DMS53 treated with DMSO at 0.1 percent for 48 hours (cell line): ENCODE results near the gene MFAP3L.

Experiments
- DNase-seq: peaks from one replicate; lab custom pipeline; 2025; ENCODE audit not compliant: unreplicated experiment; lab: John Stamatoyannopoulos, UW

MFAP3L gene

DNA sequence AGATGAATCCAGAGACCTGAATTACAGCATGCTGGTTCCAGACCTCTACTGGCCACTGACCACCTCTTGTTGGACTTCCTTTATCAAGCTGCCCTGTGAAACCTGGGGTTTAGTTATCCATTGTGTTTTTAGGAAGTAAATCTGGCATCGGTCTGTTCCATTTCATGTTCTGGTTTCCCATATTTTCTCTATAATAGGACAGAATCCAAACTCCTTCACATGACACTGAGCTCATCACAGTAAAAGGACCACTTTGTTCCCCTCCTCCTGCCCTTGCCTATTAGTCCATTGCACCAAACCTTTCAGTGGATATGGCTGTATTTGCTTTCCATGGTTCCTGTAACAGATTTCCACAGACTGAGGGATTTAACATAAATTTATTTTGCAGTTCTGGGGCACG lies 4.0 kb downstream of the MFAP3L start:
- DNase-seq: no peak

DNA sequence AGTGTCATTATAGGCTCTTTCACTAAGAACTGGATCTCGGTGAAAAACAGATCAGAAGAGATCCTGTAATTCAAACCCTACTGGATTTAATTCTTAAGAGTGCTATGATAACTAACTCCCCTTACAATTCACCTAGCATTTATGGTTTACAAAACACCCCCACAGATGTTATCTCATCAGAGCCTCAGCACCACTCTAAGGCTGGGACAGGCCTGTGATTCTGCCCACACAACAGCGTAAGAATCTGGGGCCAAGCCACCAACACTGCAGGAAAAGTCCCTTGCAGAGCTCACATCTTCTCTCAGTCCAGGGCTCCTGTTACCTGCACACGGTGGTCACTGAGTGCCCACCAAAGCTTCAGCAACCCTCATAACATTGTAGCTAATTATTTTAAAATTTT lies 8.9 kb downstream of the MFAP3L start:
- no peak for DNase-seq

- DNase-seq: no peak
These were observed 10.9 kb downstream of the MFAP3L start for GRCh38 chr4:170015285-170015684.

DNA sequence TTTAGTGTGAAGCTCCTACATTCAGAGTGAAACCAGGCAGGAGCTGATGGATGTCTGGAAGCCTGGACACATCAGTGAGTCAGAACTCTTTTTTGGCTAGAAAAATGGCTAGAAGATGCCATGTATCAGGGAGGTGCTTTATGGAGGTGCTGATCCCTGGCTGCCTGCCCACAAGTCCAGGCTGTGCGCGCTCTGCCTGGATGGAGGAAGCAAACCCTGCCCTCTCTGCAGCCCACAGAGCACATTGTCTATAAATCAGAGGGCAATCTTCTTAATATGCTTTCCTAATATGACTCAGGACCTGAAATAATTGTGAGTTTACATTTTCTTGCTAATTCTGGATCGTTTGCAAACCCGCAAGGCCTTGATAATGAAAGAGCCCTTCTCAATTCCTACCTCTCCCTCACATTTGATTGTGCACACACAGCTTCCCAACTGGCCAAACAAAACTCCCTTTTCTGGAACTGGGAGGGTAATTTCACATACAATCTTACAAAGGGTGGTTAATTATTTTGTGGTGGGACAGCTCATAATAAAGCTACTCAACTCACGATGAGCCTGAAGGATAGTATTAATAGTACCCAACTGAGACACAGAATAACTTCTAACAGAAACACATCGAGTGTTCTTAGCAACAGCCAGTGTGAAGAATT lies 11.7 kb downstream of the MFAP3L start:
- DNase-seq: no peak

- no peak for DNase-seq
These were observed 13.6 kb downstream of the MFAP3L start for GRCh38 chr4:170012629-170012958.

- DNase-seq: no peak
These were observed 14.1 kb downstream of the MFAP3L start for GRCh38 chr4:170011921-170012628.

- DNase-seq: no peak
These were observed 16.9 kb downstream of the MFAP3L start for GRCh38 chr4:170009291-170009690.

- no peak for DNase-seq
These were observed 17.4 kb downstream of the MFAP3L start for GRCh38 chr4:170008801-170009200.

DNA sequence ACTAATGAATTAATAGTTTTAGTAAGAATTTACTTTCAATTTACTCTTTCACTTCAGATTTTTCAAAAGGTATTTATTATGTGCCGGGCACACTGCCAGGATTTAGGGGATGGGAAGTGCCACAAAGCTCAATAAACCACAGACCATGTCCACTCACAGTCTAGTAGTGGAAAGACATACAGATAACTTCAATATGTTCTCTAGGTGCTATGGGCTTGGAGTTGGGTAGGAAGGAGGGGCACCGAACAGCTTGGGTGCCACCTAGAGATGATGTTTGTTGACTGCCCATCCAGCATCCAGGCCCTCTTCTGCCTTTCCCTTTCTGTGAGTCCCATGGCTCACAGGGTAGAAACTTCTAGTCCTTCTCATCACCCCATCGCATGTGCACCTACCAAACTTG lies 17.8 kb downstream of the MFAP3L start:
- no peak for DNase-seq

GRCh38 chr4:170007113-170007512 lies 19.1 kb downstream of the MFAP3L start:
- DNase-seq: no peak

GRCh38 chr4:170005472-170005871 lies 20.7 kb downstream of the MFAP3L start:
- no peak for DNase-seq

GRCh38 chr4:170004651-170005295 lies 21.4 kb downstream of the MFAP3L start:
- no peak for DNase-seq

DNA sequence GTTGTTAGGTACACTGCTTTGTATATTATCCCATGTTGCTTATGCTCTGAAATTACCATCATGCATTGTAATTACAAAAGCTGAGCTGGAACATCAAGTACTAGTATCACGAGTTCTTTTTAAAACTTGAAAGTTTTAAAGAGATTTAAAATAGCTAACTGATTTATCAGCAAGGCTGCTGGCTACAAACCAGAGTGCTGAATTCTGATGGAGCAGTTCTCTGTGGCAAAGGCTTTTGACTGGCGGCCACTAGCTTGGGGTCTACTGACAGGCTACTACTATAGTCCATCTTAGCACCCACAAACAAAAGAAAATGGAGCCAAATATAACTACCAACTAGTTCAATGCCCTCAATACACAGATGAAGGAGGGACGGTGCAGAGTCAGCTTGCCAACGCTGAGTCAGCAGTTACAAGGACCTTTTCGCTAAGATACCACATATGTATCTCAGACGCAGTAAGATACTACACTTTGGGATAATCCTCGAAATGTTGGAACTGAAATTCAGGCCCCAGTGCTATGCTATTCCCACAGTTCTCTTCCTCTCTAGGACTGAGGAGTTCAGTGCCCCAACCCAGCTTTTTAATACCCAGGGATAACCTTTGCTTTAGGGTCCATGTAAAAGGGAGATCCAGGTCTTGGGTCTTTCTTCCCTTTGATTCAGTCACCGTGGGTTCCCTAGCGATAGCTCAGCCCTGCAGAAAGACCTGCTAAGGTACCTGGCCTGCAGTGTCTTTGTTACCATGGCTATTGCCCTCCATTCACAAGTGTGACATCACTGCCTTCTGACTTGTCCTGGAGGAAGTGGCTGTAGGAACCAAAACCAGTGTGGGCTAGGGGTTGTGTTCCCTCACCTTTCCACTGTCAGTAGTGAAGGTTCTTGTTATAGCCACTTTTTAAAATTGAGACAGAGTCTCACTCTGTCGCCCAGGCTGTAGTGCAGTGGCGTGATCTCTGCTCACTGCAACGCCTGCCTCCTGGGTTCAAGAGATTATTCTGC lies 22.8 kb downstream of the MFAP3L start:
- DNase-seq: no peak

DNA sequence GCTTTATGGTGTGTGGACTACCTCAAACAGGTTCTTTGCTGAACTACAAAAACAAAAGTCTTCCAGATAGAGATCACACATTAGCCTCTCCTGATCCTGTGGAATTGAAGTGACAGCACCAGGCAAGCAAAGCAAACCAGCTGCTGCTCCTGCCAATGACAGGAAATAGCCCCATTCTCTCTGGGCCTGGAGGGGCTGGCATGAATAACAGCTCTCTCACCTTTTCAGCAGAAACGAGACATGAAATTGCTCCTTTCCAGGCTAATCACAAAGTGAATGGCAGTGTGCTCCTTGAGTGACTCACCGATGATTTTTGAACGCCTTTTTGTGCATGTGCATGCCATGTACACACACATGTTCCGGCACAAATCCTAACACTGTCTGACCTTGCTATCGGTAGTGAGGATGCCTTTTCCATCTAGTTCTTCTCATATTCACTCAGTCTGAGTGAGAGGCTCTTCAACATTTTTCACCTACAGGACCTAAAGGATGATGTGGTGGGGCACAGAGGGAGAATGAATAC lies 24.4 kb downstream of the MFAP3L start:
- no peak for DNase-seq

DNA sequence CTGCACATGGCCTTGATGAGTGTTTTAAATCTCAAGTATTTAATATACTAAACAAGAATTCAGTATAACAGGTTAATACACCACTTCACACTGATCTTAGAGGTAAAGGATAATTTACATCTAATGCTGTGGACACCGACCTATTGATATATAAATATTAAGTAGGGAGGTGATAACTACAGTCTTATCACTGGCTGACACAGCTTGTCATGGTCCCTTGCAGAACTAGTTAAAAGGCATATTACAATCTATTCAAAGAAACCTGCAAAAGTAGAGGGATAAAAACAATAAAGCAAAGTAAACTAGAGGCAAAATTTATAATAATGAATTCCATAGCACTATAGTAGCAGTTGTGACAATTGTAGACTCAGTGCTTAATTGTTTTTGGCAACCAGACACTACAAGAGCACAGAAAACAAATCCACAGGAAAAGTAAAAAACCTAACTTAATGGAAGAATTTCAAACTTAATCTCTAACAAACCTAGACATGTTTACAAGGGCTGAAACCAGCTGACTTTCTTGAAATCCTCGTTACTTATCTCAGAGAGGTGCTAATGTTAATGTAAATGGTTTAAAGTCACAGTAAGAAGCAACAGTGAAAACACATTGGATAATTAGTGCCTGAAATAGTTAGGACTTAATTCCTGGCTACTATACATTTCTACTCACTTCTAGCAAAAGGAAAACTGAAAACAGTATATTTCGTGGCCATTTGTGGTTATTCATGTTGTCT lies 25.0 kb downstream of the MFAP3L start:
- no peak for DNase-seq

- no peak for DNase-seq
These were observed 26.3 kb downstream of the MFAP3L start for GRCh38 chr4:169999923-170000322.

DNA sequence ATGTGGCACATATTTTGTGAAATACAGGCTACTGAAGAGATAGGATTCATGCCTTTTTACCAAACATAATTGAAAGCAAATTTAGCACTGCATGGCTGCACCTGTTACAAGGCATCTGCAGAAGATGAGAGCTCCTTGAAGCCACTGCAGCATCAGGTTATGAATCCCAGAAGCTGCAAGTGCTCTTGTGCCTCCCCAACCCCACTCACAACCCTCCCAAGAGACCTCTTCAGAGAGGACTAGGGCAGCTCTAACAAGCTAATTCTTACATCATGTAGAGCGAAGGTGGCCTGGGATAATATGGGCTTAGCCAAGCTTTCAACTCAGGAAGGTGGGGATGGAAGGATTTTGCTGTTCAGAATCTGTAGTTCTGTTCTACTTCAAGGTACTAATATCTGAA lies 27.2 kb downstream of the MFAP3L start:
- DNase-seq: no peak

DNA sequence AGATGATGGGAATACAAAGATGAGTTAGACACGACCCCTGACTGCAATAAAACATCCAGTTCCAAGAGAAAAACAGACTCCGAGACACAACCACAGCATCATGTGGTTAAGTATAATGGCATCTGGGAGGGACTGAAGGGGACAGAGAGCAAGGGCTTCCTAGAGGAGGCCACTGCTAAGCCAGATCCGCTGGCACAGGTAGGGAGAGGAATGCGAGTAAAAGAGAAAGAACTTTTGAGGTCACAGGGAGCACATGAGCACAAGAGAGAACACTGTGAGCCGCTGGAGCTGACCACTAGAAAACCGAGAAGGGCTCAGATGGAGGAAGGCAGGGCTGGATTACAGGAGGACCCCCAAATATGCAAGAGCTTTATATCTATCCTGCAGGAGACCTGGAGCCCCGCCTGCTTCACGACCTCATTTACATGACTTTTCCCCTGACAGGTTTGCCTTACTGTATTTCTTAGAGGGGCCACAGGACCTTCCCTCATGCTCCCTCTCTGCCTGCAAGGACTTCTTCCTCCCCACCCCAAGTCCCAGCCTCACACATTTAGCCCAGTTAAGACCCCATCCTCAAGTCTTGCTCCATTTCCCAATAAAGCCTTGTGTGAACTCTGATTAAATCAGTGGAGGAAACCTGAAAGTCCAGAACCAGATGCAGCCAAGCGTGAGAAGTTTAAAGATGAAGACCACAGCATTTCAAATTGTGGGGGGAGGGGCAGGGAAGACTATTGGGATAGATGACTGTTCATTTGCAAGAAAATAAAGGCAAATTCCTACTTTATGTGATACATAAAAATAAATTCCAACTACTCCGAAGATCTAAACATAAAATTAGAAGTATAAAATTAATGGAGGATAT lies 29.6 kb downstream of the MFAP3L start:
- DNase-seq: no peak

- DNase-seq: no peak
These were observed 32.7 kb downstream of the MFAP3L start for GRCh38 chr4:169993531-169993930.
